Lower leg skin (tissue), 3 donors: ENCODE measurements around the gene ANKDD1B.
"Not testable (repeated sequence)": the region's sequence is repeated elsewhere in the genome, so short reads cannot be mapped to it uniquely, and the experiment has no call there.

Source experiments
- CTCF ChIP-seq, 3 donors: fragments of 450-650 bp; IDR thresholded peaks; one replicate each; pipeline ENCODE4 v1.5.1; 2016; ENCODE audit warnings: antibody characterized with exemption in 3 of 3, mild to moderate bottlenecking in 3 of 3, moderate library complexity in 2 of 3
- POLR2A ChIP-seq, 2 donors: fragments of 450-650 bp; IDR thresholded peaks; one replicate each; pipeline ENCODE4 v1.6.1; 2016 to 2017; ENCODE audit warnings: antibody characterized with exemption in 2 of 2, mild to moderate bottlenecking in 1 of 2, moderate library complexity in 1 of 2

GRCh38 chr5:75578280-75578679 lies 33.0 kb upstream of the ANKDD1B start:
- TF ChIP-seq CTCF, POLR2A (IDR thresholded peaks at IDR 0.05): not testable (repeated sequence)
